Measurements from ENCODE around the gene PGAP2.
A peak's percentile ranks its signal among the peaks of the same experiment; 100 is the strongest.

Gene PGAP2

DNA sequence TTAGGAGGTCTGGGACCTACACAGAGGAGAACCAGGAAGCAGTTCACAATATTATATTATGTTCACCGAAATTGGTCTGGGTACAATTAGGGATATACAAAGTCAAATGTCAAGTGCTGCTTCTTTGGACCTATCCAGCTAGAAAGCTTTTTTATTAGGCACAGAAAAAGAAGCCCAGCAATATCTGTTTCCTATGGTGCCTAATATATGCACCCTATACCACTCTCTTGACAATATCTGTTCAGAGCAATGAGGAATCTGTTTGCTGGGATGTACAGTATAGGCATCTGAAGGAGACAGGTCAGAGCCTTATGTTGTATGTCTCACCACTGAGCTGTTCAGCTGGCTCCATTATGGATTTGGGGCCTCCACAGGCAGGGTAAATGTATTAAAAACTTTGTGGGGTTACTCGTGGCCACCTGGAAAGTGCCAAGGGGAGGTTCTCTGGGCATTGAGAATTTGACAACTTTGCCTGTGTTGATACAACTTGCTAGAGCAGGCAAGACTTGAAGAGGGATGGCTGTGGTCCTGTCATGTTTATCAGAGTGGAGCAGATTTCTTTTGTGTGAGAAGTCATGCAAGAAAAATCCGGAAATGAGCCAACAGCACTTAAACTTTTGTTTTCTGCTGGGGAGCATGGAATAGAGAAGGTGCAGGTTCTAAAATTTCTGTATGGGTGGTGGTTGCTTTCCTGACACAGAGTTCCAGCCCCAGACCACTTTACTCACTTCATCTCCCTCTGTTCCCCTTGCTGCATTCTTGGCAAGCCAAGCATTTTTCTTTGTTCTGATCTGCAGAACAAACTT is 57.2 kb downstream of the PGAP2 start:
- DNase-seq (ENCODE audit: low read depth) = peak; percentile 83
- H3K4me3 ChIP-seq (replicated peaks; ENCODE audit: low read depth, low read length) = no peak overlapping the region
- TF ChIP-seq, protein P1, sequence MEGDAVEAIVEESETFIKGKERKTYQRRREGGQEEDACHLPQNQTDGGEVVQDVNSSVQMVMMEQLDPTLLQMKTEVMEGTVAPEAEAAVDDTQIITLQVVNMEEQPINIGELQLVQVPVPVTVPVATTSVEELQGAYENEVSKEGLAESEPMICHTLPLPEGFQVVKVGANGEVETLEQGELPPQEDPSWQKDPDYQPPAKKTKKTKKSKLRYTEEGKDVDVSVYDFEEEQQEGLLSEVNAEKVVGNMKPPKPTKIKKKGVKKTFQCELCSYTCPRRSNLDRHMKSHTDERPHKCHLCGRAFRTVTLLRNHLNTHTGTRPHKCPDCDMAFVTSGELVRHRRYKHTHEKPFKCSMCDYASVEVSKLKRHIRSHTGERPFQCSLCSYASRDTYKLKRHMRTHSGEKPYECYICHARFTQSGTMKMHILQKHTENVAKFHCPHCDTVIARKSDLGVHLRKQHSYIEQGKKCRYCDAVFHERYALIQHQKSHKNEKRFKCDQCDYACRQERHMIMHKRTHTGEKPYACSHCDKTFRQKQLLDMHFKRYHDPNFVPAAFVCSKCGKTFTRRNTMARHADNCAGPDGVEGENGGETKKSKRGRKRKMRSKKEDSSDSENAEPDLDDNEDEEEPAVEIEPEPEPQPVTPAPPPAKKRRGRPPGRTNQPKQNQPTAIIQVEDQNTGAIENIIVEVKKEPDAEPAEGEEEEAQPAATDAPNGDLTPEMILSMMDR (IDR thresholded peaks at IDR 0.05; ENCODE audit: low read length, missing control alignments) = no peak

DNA sequence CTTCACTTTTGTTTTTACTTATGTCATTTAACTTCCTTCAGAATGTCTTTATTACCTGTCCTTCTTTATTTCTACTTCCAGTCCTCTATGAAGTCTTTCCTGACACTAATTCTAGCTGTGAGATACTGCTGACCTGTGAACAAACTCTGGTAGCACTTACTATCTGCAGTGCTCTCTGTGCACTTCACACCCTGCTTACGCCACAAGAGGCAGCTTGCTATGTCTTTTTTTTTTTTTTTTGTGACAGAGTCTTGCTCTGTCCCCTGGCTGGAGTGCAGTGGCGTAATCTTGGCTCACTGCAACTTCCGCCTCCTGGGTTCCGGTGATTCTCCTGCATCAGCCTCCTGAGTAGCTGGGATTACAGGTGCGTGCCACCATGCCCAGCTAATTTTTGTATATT is 57.8 kb downstream of the PGAP2 start:
- no peak overlapping the region for H3K4me3 ChIP-seq (replicated peaks; ENCODE audit: low read depth, low read length)
- DNase-seq (ENCODE audit: low read depth) = peak; percentile 27
- TF ChIP-seq, protein P1 (IDR thresholded peaks at IDR 0.05; ENCODE audit: low read length, missing control alignments) = no peak

DNA sequence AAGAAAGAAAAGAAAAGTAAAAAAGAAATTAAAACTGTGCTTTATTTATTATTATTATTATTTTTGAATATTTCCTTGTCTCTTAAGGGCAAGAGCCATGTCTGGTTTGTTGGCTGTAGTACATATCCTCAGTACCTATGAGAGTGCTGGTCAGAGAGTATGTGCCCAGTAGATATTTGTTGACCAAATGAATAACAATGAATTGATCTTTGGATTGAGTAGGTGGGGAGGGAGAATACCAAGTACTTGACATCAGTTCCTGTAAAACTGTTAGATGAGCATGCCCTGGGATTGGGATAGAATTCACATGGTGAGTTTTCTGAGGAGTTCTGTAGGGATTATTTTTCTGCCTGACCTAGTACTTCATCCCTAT is 58.5 kb downstream of the PGAP2 start:
- TF ChIP-seq, protein P1 (IDR thresholded peaks at IDR 0.05; ENCODE audit: low read length, missing control alignments) = no peak
- DNase-seq (ENCODE audit: low read depth) = no peak
- H3K4me3 ChIP-seq (replicated peaks; ENCODE audit: low read depth, low read length) = no peak overlapping the region

GRCh38 chr11:3867209-3868091 is 59.1 kb downstream of the PGAP2 start:
- peak; percentile 80 for DNase-seq (ENCODE audit: low read depth)
- TF ChIP-seq, protein P1 (IDR thresholded peaks at IDR 0.05; ENCODE audit: low read length, missing control alignments) = no peak
- H3K4me3 ChIP-seq (replicated peaks; ENCODE audit: low read depth, low read length) = no peak overlapping the region

DNA sequence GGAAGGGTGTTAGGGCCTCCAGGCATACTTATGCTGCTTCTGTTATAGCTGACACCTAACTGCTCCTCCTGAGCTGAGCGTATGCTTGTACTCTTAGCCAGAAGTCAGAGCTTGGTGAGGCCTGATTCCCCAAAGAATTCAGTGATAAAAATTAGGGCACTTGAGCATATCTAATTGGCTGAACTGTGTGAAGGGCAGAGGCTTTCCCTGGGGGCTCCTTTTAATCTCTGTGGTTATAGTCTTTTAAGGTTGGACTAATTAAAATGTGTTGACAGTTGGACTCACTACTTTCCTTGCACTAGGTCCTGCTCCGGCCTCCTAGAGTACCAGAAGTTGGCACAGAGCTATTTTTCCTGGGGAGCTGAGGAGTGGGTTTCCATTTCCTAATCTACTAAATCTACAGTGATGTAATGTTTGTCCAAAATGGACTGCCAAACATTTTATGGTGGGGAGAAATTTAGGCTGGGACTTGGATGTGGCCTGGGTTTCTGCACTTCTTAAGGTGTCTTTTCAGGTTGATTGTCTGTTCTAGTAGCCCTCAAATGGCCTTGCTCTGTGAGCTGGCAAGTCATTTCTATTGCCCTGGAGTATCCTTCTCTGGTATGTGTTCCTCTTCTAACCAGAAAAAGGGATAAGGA is 65.5 kb downstream of the PGAP2 start:
- no peak for DNase-seq (ENCODE audit: low read depth)
- no peak overlapping the region for H3K4me3 ChIP-seq (replicated peaks; ENCODE audit: low read depth, low read length)
- TF ChIP-seq, protein P1 (IDR thresholded peaks at IDR 0.05; ENCODE audit: low read length, missing control alignments) = no peak

All from fibroblast of pulmonary artery (primary cell).